CD1c-positive myeloid dendritic cell (primary cell): ENCODE measurements around the gene SYT12.

Experiments
- DNase-seq: peaks from one replicate; pipeline ENCODE4 v3.0.0-alpha.2; 2016; ENCODE audit errors: extremely low spot score

The SYT12 gene

GRCh38 chr11:67099831-67100324, 76.9 kb downstream of the SYT12 start:
- DNase-seq, result no peak
